Middle frontal gyrus (tissue), 1 donor: ENCODE data around the gene PCDH1.
"Not testable (repeated sequence)": the region's sequence is repeated elsewhere in the genome, so short reads cannot be mapped to it uniquely, and the experiment has no call there.

ENCODE experiments used
- DNase-seq: peaks from one replicate; pipeline ENCODE4 v3.0.0-alpha.2; 2015; ENCODE audit warnings: low spot score; ENCODE audit errors: extremely low spot score

The PCDH1 gene

DNA sequence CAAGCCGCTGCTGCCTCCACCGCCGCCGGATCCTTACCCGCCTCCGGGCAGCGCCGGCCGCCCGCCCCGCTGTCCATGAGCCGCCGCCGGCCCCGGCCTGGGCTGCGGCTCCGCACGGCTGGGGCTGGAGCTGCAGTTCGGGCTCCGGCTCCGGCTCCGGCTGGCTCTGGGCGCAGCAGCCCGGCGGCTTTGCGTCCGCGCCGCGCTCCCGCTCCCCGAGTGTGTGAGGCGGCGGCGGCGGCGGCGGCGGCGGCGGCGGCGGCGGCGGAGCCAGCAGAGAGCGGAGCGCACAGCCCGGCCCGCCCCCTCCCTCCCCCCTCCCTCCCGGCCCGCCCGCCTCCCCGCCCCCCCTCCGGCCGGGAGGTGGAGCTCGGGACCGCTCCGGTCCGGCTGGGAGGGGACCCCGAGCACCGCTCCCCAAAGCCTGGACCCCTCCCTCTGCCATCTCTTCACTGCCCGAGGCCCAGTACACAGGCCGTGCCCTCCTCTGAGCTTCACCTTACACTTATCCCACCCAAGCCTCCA lies at the start of gene PCDH1:
TSS of gene PCDH1 (minus strand) at position 225 of the 525 bp plus-strand sequence. CDS start at position 77, 148 bp downstream.
- no peak for DNase-seq

DNA sequence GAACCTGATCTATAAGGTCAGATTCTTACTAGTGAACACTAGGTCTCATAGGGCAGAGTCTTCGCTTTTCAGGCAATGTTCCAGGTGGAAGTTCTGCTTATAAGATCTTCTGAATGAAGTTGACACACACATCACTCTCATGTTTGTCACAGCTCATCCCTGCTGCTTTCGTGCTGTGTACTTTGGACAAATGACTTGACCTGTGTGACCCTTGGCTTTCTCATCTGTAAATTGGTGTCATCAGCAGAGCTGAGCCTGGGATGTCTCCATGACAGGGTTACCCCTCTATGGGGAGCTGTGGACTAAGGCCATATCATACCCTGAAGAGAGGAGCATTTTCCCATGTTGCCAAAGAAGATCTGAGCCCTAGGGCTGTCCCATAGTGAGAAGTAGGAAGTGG lies 48.2 kb upstream of the PCDH1 start:
- DNase-seq, result no peak

DNA sequence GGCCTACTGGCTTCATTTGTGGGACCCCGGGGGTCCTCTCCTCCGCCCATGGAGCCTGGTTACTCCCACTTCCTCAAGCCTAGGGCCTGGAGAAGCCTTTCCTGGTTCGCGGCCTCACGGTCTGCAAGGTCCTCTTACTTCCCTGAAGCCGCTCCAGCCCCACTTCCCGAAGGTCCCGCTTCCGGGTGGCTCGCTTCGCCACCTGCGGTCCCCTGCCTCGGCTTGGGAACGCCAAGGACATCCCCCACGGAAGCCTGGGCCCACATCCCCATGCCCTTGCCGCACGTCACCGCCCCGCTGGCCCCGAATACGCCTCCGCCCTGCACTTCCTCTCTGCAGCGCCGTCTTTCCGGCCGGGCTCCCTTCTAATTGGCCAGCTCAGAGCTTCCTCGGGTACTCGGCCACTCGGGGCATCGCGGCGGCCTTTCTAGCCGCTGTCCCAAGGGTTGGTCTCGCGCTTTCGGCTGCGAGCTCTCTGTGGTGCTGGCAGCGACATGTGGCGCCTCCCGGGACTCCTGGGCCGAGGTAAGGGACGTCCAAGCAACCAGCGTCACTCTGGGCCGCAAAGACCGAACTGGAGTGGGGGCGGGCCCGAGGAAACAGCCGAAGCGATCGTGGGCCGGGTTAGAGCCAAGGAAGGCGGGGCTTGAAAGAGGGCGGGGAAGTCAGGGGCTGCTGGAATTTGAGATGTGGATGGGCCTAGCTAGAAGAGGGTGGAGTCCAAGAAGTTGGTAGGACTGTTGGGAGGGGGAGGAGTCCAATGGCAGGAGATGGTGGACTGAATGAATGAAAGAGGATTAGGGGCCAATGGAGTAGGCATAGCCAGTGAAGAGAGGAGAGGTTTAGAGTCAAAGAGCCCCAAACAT lies 45.5 kb upstream of the PCDH1 start, which contains the start of gene DELE1:
TSS of gene DELE1 (plus strand) at position 424 of the 866 bp plus-strand sequence. CDS start at position 495, 71 bp downstream.
- peak; percentile 91 for DNase-seq

- not testable (repeated sequence) for DNase-seq
Observed at GRCh38 chr5:141922827-141923447, 44.7 kb upstream of the PCDH1 start.

- DNase-seq, result no peak
Observed at GRCh38 chr5:141920771-141921170, 42.6 kb upstream of the PCDH1 start.

DNA sequence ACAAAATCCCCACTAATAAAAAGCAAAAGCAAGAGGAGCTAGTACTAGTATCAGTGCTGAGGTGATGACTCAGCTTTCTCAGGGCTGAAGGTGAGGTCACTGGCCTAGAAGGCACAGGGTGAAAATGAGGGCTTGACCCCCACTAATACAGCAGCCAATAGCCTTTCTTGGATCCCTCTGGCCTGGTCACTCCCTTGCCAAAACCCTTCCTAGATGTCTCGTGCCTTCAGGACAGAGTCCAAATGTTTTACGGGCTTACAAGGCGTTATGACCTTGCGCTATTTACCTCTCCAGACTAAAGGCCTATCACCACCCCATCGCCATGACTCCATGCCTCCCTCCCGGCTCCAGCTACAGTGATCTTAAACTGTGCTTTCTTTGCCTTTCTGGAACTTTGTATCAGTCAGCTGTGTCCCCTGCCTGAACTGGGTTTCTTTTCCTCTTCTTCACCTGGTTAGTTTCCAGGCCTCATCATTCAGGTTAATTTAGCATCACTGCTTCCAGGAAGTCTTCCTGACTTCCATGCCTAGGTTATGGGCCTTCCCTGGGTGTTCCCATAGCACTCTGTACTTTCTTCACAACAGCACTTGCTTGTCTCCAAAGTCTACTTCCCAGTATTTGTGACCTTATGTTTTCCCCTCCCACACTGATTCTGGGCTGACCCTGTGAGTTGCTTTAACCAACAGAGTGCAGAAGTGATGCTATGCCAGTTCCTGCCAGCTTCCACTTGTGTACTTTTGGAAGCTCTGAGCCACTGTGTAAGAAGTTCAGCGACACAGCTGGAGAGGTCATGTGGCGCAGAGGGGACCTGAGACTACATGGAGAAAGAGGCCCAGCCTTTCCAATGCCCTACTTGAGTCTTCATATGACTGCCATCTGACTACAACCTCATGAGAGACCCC lies 41.3 kb upstream of the PCDH1 start:
- no peak for DNase-seq

GRCh38 chr5:141917760-141918159 lies 39.5 kb upstream of the PCDH1 start:
- DNase-seq, result no peak

- no peak for DNase-seq
Observed at GRCh38 chr5:141916522-141916921, 38.3 kb upstream of the PCDH1 start.

DNA sequence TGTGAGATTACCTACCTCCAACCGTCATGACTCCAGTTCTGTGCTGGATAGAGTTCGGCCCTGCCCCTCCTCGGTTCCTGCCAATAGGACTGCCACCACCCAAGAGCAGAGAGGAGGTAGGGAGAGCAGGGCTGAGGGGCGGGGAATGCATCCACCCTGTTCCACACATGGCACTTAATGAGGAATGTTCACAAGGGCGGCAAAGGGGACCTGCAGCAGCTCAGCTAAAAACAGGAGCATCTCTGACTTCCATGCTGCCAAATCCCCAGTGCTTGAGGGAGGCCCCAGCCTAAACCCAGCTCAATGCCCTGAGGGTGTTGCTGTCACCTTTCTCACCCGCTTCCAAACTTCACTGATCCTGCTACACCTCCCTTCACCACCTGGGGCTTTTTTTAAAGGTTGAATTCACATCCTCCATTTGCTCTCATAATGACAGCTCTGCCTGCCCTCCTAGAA lies 37.7 kb upstream of the PCDH1 start:
- no peak for DNase-seq

DNA sequence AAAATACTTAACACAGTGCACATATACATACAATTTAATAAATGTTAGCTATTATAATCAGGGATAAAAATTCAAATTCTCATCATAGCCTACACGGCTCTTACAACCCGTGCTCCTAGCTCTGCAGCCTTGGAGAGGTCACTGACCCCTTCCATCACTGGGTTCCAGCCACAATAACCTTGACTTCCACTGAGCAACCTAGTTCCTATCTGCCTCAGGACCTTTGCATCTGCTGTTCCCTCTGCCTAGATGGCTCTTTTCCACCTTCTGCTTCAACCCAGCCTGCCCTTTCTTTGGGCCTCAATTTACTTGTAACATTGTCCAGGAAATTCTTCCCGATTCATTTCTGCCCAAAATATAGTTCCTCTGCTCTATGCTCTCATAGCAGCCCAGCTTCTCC lies 36.6 kb upstream of the PCDH1 start:
- DNase-seq, result no peak

- no peak for DNase-seq
Observed at GRCh38 chr5:141914199-141914743, 36.1 kb upstream of the PCDH1 start.

GRCh38 chr5:141913560-141914198 lies 35.5 kb upstream of the PCDH1 start:
- DNase-seq, result no peak

- no peak for DNase-seq
Observed at GRCh38 chr5:141910271-141910673, 32.1 kb upstream of the PCDH1 start.

GRCh38 chr5:141909212-141909611 lies 31.0 kb upstream of the PCDH1 start:
- DNase-seq, result no peak

DNA sequence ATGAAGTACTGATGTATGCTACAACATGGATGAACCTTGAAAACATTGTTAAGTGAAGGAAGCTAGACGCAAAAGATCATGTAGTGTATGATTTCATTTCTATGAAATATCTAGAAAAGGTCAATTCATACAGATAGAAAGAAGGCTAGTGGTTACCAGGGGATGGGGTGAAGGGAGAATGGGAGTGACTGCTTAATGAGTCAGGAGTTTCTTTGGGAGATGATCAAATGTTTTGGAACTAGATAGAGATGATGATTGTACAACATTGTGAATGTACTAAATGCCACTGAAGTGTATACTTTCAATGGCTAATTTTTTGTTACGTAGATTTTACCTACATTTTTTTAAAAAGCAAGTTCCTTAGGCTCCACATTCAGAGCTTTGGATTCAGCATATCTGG lies 30.6 kb upstream of the PCDH1 start:
- DNase-seq, result no peak

DNA sequence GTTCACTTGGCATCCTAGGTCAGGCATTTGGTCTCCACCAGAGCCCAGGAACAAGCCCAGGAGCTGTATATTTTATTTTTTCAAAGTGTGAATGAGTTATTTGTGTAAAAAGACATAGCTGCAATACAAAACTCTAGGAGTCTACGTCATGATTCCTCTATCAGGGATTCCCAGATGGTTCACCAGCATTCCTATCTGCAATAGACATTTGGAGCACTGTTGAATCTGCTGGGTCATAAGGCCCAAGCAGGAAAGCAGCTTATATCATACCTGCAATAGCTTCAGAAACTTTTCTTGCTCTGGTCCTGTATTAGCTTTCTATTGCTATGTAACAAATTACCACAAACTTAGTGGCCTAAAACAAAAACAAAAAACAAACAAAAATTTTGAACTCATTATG lies 28.8 kb upstream of the PCDH1 start:
- DNase-seq, result no peak

GRCh38 chr5:141906517-141906916 lies 28.3 kb upstream of the PCDH1 start:
- no peak for DNase-seq

DNA sequence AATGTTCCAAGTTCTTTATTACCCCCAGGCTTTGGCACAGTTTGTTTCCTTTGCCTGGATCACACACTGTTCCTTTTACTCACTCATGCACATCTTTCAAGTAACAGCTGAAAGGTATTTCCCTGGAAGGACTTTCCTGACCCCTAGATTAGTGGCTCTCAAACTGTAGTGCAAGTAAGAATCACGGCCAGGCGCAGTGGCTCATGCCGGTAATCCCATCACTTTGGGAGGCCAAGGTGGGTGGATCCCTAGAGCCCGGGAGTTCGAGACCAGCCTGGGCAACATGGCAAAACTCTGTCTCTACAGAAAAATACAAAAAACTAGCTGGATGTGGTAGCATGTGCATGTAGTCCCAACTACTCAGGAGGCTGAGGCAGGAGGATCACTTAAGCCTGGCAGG lies 26.3 kb upstream of the PCDH1 start:
- no peak for DNase-seq

DNA sequence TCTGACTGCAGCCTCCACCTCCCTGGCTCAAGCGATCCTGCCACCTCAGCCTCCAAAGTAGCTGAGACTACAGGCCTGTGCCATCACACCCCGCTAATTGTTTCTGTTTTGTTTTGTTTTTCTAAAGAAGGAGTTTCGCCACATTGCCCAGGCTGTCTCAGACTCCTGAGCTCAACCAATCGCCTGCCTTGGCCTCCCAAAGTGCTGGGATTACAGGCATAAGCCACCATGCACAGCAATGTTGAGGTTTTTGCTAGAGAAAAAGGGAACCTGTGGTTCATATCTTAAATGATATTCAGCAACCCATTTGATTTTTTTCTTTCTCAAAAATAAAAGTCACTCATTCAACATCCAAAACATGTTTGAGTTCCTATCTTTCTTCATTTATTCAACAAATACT lies 25.1 kb upstream of the PCDH1 start:
- DNase-seq, result no peak

- DNase-seq, result no peak
Observed at GRCh38 chr5:141902015-141902814, 24.0 kb upstream of the PCDH1 start.
